Skin of body (tissue), 2 donors: Measurements from ENCODE around the gene RND2. TPM values are rescaled to one million over a fixed set of nuclear protein-coding genes. Genes with fewer than 3 reads are reported as not detected.

Experiments used
- DNase-seq: peaks from one replicate; lab custom pipeline; 2025; lab: John Stamatoyannopoulos, UW
- total RNA-seq: library from RNA; depleted of rRNA; stranded (reverse); fragments of >200 nt; gene quantifications from one replicate; pipeline ENCODE4 v1.2.3, GENCODE V29; 2014

RND2 gene
- total RNA-seq, 1 donor from 2014 or later: 0.79 TPM

- no peak for DNase-seq
Observed at GRCh38 chr17:43070872-43071271, 45.8 kb downstream of the RND2 start.

DNA sequence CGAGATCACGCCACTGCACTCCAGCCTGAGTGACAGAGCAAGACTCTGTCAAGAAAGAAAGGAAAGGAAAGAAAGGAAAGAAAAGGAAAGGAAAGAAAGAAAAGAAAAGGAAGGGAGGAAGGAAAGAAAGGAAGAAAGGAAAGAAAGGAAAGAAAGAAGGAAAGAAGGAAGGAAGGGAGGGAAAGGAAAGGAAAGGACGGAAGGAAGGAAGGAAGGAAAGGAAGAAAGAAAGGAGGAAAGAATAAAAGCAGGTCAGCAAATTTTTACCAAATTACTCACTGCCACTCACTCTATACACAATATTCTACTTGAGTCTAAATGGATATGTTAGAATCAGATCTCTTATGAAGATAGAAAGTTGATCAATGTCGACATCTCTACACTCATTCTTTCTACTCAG, 49.8 kb downstream of the RND2 start:
- DNase-seq: no peak

DNA sequence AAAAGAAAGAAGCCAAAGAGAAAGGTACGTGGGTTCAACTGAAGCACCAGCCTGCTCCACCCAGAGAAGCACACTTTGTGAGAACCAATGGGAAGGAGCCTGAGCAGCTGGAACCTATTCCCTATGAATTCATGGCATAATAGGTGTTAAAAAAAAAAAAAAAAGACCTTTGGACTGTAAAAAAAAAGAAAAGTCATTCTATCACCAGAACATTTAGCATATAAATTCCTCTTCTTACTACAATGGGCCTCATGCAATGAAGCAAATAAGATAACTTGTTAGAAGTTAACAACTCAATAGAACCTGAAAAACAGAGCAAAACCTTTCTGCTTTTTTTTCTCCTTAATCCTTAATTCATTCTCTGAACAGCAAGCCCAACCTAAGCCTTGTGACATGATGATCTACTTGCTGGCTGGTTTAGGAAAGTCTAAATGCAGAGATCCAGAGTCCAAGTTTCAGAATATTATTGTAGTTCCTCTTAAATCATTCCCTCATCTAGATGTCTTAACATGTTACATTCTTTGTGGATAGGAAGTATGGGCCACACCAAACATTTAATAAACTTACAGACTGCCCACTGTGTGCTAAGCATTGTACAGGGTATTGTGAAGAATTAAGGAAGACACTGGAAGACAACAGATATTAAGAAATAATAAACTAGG, 54.7 kb downstream of the RND2 start:
- DNase-seq: no peak

Other genes with a start within 250 kb of the RND2 start
- gene WNK4, start 244.6 kb upstream of the RND2 start, total RNA-seq: 0.59 TPM
- gene COA3, start 226.5 kb upstream of the RND2 start, total RNA-seq: 41.6 TPM
- 0.20 TPM for gene CNTD1, start 226.4 kb upstream of the RND2 start, total RNA-seq
- gene BECN1, start 200.9 kb upstream of the RND2 start, total RNA-seq: 68.6 TPM
- 33.9 TPM for gene PSME3, start 191.8 kb upstream of the RND2 start, total RNA-seq
- gene AOC2, start 180.7 kb upstream of the RND2 start, total RNA-seq: 0.79 TPM
- gene AOC3, start 174.0 kb upstream of the RND2 start, total RNA-seq: 38.1 TPM
- not detected for gene G6PC1, start 124.4 kb upstream of the RND2 start, total RNA-seq
- 27.5 TPM for gene AARSD1, start 60.8 kb upstream of the RND2 start, total RNA-seq
- gene PTGES3L, start 45.2 kb upstream of the RND2 start, total RNA-seq: 4.8 TPM
- gene RUNDC1, start 44.7 kb upstream of the RND2 start, total RNA-seq: 7.1 TPM
- 1,283 TPM for gene RPL27, start 26.8 kb upstream of the RND2 start, total RNA-seq
- 7.2 TPM for gene IFI35, start 18.4 kb upstream of the RND2 start, total RNA-seq
- gene VAT1, start 2.8 kb upstream of the RND2 start, total RNA-seq: 43.9 TPM
- 21.5 TPM for gene BRCA1, start 100.1 kb downstream of the RND2 start, total RNA-seq
- 80.4 TPM for gene NBR1, start 146.0 kb downstream of the RND2 start, total RNA-seq
- 5.0 TPM for gene TMEM106A, start 186.6 kb downstream of the RND2 start, total RNA-seq
- not detected for gene CCDC200, start 203.4 kb downstream of the RND2 start, total RNA-seq
- not detected for gene RNU2-1, start 208.7 kb downstream of the RND2 start, total RNA-seq